K562 (cell line): ENCODE results near the gene PLXNA2. TPM values are rescaled to one million over a fixed set of nuclear protein-coding genes. Genes with fewer than 3 reads are reported as not detected.

ENCODE experiments used
- ATAC-seq: fragments of 200-7000 bp; cut with Tn5 transposase; 3 replicates; pipeline ENCODE4 v1.9.1; 2020; ENCODE audit warnings: moderate library complexity
- BruUV-seq: library from RNA; stranded (reverse); fragments of 400-500 nt; replicated peaks from 2 replicates; lab custom pipeline; 2021; lab: Mats Ljungman, UMichigan
- CTCF ChIA-PET: fragments of 300-600 bp; formaldehyde crosslinking; extraction: SDS; loops from one replicate; lab custom pipeline; 2021; ENCODE audit warnings: low intra/inter-chr PET ratio; lab: Yijun Ruan, JAX
- POLR2A ChIA-PET: fragments of 300-600, 350-650 bp; sonication (Branson Sonifier 250); formaldehyde crosslinking; extraction: SDS; loops from one replicate; lab custom pipeline; 2021; ENCODE audit warnings: antibody characterized with exemption, inconsistent platforms; lab: Yijun Ruan, JAX
- DNase-seq, 4 experiments: peaks; one replicate each; pipeline versions ENCODE4 v3.0.0 to v3.0.0-alpha.2; 2011 to 2018; ENCODE audit warnings: low spot score in 3 of 4, mixed read lengths in 3 of 4; ENCODE audit errors: extremely low read depth in 1 of 4
- FAIRE-seq: peaks from 2 replicates; lab custom pipeline; 2011; peaks lifted over from hg19 to GRCh38; lab: Jason Lieb, UNC
- H2AFZ ChIP-seq: 2 replicates; pipeline ENCODE4 v1.6.0; 2011; ENCODE audit warnings: low read depth, low read length, control low read depth, inconsistent platforms
- H3K27ac ChIP-seq: fragments of 200-600 bp; 3 replicates; pipeline ENCODE4 v1.8.0; 2011; ENCODE audit warnings: low read depth, mild to moderate bottlenecking, control low read depth, inconsistent platforms, low read length, moderate library complexity, mixed read lengths; ENCODE audit errors: extremely low read depth
- H3K27me3 ChIP-seq, 2 experiments: fragments of 300-600 bp in 1 of 2; 2 replicates in 1 of 2; 3 replicates in 1 of 2; pipeline versions ENCODE4 v1.6.0 to v1.8.0; 2011; ENCODE audit warnings: inconsistent platforms in 2 of 2, low read length in 2 of 2, mild to moderate bottlenecking in 1 of 2, mixed read lengths in 1 of 2, moderate library complexity in 1 of 2; ENCODE audit not compliant: control insufficient read depth in 2 of 2, insufficient read depth in 2 of 2
- H3K36me3 ChIP-seq: fragments of 300-600 bp; 3 replicates; pipeline ENCODE4 v1.8.0; 2011; ENCODE audit warnings: mild to moderate bottlenecking, low read length, inconsistent platforms; ENCODE audit not compliant: control insufficient read depth, insufficient read depth
- H3K4me1 ChIP-seq, 2 experiments: fragments of 200-600 bp in 1 of 2; replicated peaks in 1 of 2; 2 replicates in 1 of 2; 3 replicates in 1 of 2; pipeline versions ENCODE4 v1.5.1 to v1.8.0; 2011; ENCODE audit warnings: inconsistent platforms in 2 of 2, low read length in 2 of 2, mild to moderate bottlenecking in 1 of 2, mixed read lengths in 1 of 2, moderate library complexity in 1 of 2; ENCODE audit not compliant: control insufficient read depth in 2 of 2, insufficient read depth in 2 of 2
- H3K4me2 ChIP-seq: 2 replicates; pipeline ENCODE4 v1.6.1; 2011; ENCODE audit warnings: low read length, control low read depth, inconsistent platforms, mixed read lengths; ENCODE audit not compliant: insufficient read depth
- H3K4me3 ChIP-seq: fragments of 200-600 bp; sonication (generic), shearing (Covaris generic); 2 replicates; pipeline ENCODE4 v1.5.1; 2016; ENCODE audit warnings: control low read depth, inconsistent platforms
- H3K79me2 ChIP-seq: fragments of 200-600 bp; 3 replicates; pipeline ENCODE4 v1.8.0; 2011; ENCODE audit warnings: low read length, inconsistent platforms; ENCODE audit not compliant: control insufficient read depth, insufficient read depth
- H3K9ac ChIP-seq, 2 experiments: 2 replicates each; pipeline versions ENCODE4 v1.6.0 to v1.6.1; 2011; ENCODE audit warnings: low read depth in 2 of 2, low read length in 2 of 2, control low read depth in 1 of 2, inconsistent platforms in 1 of 2, mild to moderate bottlenecking in 1 of 2, mixed read lengths in 1 of 2; ENCODE audit not compliant: insufficient read depth in 1 of 2
- H3K9me1 ChIP-seq: one replicate; pipeline ENCODE4 v1.6.0; 2011; ENCODE audit warnings: inconsistent platforms, mild to moderate bottlenecking, low read length, moderate library complexity; ENCODE audit not compliant: control insufficient read depth, insufficient read depth
- H3K9me3 ChIP-seq: replicated peaks from 2 replicates; pipeline ENCODE4 v1.5.1; 2011; ENCODE audit warnings: low read depth, low read length, inconsistent platforms; ENCODE audit not compliant: control insufficient read depth, insufficient read depth
- H4K20me1 ChIP-seq: replicated peaks from 2 replicates; pipeline ENCODE4 v1.6.1; 2011; ENCODE audit warnings: low read length, inconsistent platforms, mixed read lengths; ENCODE audit not compliant: control insufficient read depth, insufficient read depth
- ASH1L ChIP-seq: fragments of 450-650 bp; IDR thresholded peaks from 2 replicates; pipeline ENCODE4 v1.6.1; 2018; ENCODE audit warnings: borderline replicate concordance, mild to moderate bottlenecking, low read depth; ENCODE audit not compliant: partially characterized antibody
- CEBPG ChIP-seq, 3 experiments: fragments of 200-800 bp in 1 of 3; sonication (Bioruptor generic) in 1 of 3; sonication (generic) in 1 of 3; formaldehyde crosslinking in 1 of 3; IDR thresholded peaks in 2 of 3; conservative IDR thresholded peaks in 1 of 3; 2 replicates each; pipeline versions ENCODE4 v1.6.1 to v1.8.0; 2016 to 2022; ENCODE audit warnings: missing compliant biosample characterization in 2 of 3, missing genetic modification characterization in 2 of 3, mild to moderate bottlenecking in 1 of 3, missing genetic modification reagents in 1 of 3
- CHD2 ChIP-seq: IDR thresholded peaks from 2 replicates; pipeline ENCODE4 v1.6.1; 2011; ENCODE audit warnings: low read depth, low read length
- ETV6 ChIP-seq, 3 experiments: fragments of 150-350 bp in 1 of 3; sonication (generic) in 1 of 3; formaldehyde crosslinking in 1 of 3; IDR thresholded peaks; 2 replicates each; pipeline versions ENCODE4 v1.6.1 to v1.8.0; 2014 to 2022; ENCODE audit warnings: borderline replicate concordance in 2 of 3, low read depth in 2 of 3, antibody characterized with exemption in 1 of 3, low read length in 1 of 3, mild to moderate bottlenecking in 1 of 3, missing genetic modification reagents in 1 of 3
- GTF2E2 ChIP-seq: fragments of 200-800 bp; sonication (Bioruptor generic); IDR thresholded peaks from 2 replicates; pipeline ENCODE4 v1.6.1; 2016; ENCODE audit warnings: missing genetic modification characterization, missing compliant biosample characterization
- HDAC6 ChIP-seq: IDR thresholded peaks from 2 replicates; pipeline ENCODE4 v1.6.1; 2012; ENCODE audit warnings: low read depth, mild to moderate bottlenecking, control low read depth, inconsistent platforms, low read length, moderate library complexity
- IRF2 ChIP-seq: sonication (generic); formaldehyde crosslinking; IDR thresholded peaks from 2 replicates; pipeline ENCODE4 v1.8.1; 2022; ENCODE audit warnings: mild to moderate bottlenecking, missing genetic modification reagents
- NBN ChIP-seq: fragments of 450-650 bp; IDR thresholded peaks from 2 replicates; pipeline ENCODE4 v1.6.1; 2016; ENCODE audit warnings: low read depth, mild to moderate bottlenecking
- NCOA6 ChIP-seq: fragments of 450-650 bp; IDR thresholded peaks from 2 replicates; pipeline ENCODE4 v1.6.1; 2017; ENCODE audit warnings: mild to moderate bottlenecking
- PHB ChIP-seq: fragments of 250-450 bp; sonication (Bioruptor Pico); IDR thresholded peaks from 2 replicates; pipeline ENCODE4 v1.5.0; 2021
- PKNOX1 ChIP-seq: fragments of 450-650 bp; IDR thresholded peaks from 2 replicates; pipeline ENCODE4 v1.6.1; 2016
- PTRF ChIP-seq: fragments of 450-650 bp; IDR thresholded peaks from 2 replicates; pipeline ENCODE4 v1.6.1; 2016; ENCODE audit warnings: mild to moderate bottlenecking, missing genetic modification characterization, missing compliant biosample characterization
- SRSF3 ChIP-seq: fragments of 200-400 bp; formaldehyde crosslinking; IDR thresholded peaks from 2 replicates; pipeline ENCODE4 v1.6.1; 2016; ENCODE audit warnings: mild to moderate bottlenecking, low read length, moderate library complexity; ENCODE audit not compliant: insufficient read depth
- TCF15 ChIP-seq: fragments of 250-450 bp; sonication (Bioruptor Pico); IDR thresholded peaks from 2 replicates; pipeline ENCODE4 v1.8.0; 2022; ENCODE audit warnings: moderate library complexity, mild to moderate bottlenecking, inconsistent platforms
- ZNF778 ChIP-seq: fragments of 450-650 bp; formaldehyde crosslinking; IDR thresholded peaks from 2 replicates; pipeline ENCODE4 v1.4.0; 2020; ENCODE audit warnings: mild to moderate bottlenecking, moderate library complexity
- ZNF830 ChIP-seq: fragments of 250-450 bp; sonication (Bioruptor Pico); IDR thresholded peaks from 2 replicates; pipeline ENCODE4 v1.5.0; 2021; ENCODE audit warnings: mild to moderate bottlenecking
- WGBS: fragments of 100-300 bp; shearing (Covaris generic); methylation state at CpG from one replicate; pipeline ENCODE4 v1.1.6; 2016; ENCODE audit warnings: low coverage, mixed read lengths; ENCODE audit not compliant: insufficient coverage; ENCODE audit errors: missing lambda C conversion rate; 5-methylcytosine and 5-hydroxymethylcytosine counted together
- in situ Hi-C: fragments of 300-500 bp; cut with MboI; formaldehyde crosslinking; loops from 4 replicates; pipeline ENCODE4 v1.15.0; 2018; ENCODE audit warnings: inconsistent platforms, mixed read lengths
- intact Hi-C: fragments of 100-400 bp; cut with micrococcal nuclease; formaldehyde crosslinking; loops from 2 replicates; pipeline ENCODE4 v1.14.2; 2022
- polyA plus RNA-seq, 8 experiments: library from polyadenylated mRNA; depleted of rRNA in 4 of 8; stranded (reverse) in 5 of 8; unstranded in 3 of 8; fragments of >200 nt; fragmentation: Nextera tagmentation in 2 of 8; fragmentation: Illumina TruSeq in 1 of 8; extraction: Ambion mirVana in 2 of 8; extraction: Trizol in 1 of 8; gene quantifications; 2 replicates each; pipeline versions ENCODE4 v1.2.1 to v1.2.3, GENCODE V29; 2011 to 2014; ENCODE audit warnings: inconsistent platforms in 1 of 8, missing spikeins in 1 of 8
- total RNA-seq, 7 experiments: library from RNA; depleted of rRNA in 6 of 7; stranded (reverse); fragments of >200 nt in 6 of 7; fragmentation: Illumina TruSeq in 2 of 7; extraction: Trizol in 2 of 7; gene quantifications; 2 replicates each; pipeline versions ENCODE4 v1.2.1 to v1.2.3, GENCODE V29; 2011 to 2021; ENCODE audit warnings: low replicate concordance in 1 of 7
- TF ChIP-seq, protein P1 (sequence below): fragments of 250-450 bp; sonication (Bioruptor Pico); IDR thresholded peaks from 2 replicates; pipeline ENCODE4 v1.4.0; 2020; ENCODE audit warnings: mild to moderate bottlenecking, moderate library complexity

Gene PLXNA2
- total and polyA plus RNA-seq, 9 of the 15 experiments (the other 6 are each of a cell fraction or from before 2014, with no cell fraction given): 0.01 to 1.3 (median 0.32) TPM

DNA sequence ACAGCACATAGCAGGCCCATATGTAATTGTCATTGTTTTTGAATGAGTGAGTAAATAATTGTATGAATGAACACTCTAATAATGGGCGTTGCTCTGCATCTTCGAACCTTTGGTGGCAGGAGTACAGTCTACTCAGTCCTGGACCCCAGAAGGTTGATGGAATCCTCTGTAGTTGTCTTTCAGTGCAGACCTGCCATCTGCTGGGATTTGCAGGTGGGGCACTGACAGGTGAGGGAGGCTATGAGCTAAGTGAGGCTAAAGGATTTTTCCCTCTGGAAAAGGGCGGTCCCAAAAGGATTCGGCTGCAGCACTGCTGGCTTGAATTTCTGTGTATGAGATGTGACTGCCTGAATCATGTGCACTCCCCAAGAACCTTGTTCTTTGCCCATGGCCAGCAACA is 53.4 kb downstream of the PLXNA2 start:
- DNase-seq: no peak
- 65% methylated on average over 4 of the region's 4 CpGs for WGBS
- Histone ChIP-seq H3K4me3 (no peak overlapping the region), H4K20me1 (no peaks in the 10 kb centered on the region), H3K79me2 (no peaks in the 10 kb centered on the region), H3K9ac (no peak overlapping the region), H3K36me3 (no peaks in the 10 kb centered on the region), H3K9me1 (no peaks in the 10 kb centered on the region), H3K4me1 (peaks cover 11 to 15% of the 10 kb centered on the region in 2 experiments)
- intact Hi-C loops (no loop called here), in situ Hi-C loops (no loop called here)
- ChIA-PET CTCF (no interaction called here), POLR2A (interaction anchor here (0.6 kb wide), 1 partner anchor 12 kb away, joined by 3 read pairs; no protein-coding TSS in a partner anchor)
- ATAC-seq: no peak
- no peak for FAIRE-seq
- BruUV-seq: no TSS peak
- TF ChIP-seq PHB (CRISPR knock-in tag) (no peak), TCF15 (CRISPR knock-in tag) (no peak), NBN (no peak), ETV6 (IDR thresholded peaks at IDR 0.05; ENCODE audit: borderline replicate concordance in 1 of 2, low read depth in 2 of 2, low read length in 1 of 2) (no peak), ETV6 (CRISPR knock-in tag; IDR thresholded peaks at IDR 0.05; ENCODE audit: borderline replicate concordance) (no peak), CEBPG (CRISPR knock-in tag; IDR thresholded peaks at IDR 0.05) (no peak), CEBPG (tag; conservative IDR thresholded peaks at IDR 0.05 in 1 of 2, IDR thresholded peaks at IDR 0.05 in 1 of 2) (no peak), ZNF778 (CRISPR knock-in tag) (no peak), ZNF830 (no peak), CHD2 (no peak), PKNOX1 (no peak), NCOA6 (no peak), HDAC6 (no peak), ASH1L (no peak), PTRF (tag) (no peak), GTF2E2 (no peak), SRSF3 (no peak), IRF2 (CRISPR knock-in tag) (no peak)
- TF ChIP-seq, protein P1, sequence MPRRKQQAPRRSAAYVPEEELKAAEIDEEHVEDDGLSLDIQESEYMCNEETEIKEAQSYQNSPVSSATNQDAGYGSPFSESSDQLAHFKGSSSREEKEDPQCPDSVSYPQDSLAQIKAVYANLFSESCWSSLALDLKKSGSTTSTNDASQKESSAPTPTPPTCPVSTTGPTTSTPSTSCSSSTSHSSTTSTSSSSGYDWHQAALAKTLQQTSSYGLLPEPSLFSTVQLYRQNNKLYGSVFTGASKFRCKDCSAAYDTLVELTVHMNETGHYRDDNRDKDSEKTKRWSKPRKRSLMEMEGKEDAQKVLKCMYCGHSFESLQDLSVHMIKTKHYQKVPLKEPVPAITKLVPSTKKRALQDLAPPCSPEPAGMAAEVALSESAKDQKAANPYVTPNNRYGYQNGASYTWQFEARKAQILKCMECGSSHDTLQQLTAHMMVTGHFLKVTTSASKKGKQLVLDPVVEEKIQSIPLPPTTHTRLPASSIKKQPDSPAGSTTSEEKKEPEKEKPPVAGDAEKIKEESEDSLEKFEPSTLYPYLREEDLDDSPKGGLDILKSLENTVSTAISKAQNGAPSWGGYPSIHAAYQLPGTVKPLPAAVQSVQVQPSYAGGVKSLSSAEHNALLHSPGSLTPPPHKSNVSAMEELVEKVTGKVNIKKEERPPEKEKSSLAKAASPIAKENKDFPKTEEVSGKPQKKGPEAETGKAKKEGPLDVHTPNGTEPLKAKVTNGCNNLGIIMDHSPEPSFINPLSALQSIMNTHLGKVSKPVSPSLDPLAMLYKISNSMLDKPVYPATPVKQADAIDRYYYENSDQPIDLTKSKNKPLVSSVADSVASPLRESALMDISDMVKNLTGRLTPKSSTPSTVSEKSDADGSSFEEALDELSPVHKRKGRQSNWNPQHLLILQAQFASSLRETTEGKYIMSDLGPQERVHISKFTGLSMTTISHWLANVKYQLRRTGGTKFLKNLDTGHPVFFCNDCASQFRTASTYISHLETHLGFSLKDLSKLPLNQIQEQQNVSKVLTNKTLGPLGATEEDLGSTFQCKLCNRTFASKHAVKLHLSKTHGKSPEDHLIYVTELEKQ (CRISPR knock-in tag): no peak
- TF ChIP-seq, all 486 proteins: peak for 0
- Histone ChIP-seq H3K4me2 (no peak overlapping the region), H2AFZ (no peak overlapping the region), H3K27me3 (peaks cover 3 to 9% of the 10 kb centered on the region in 2 experiments; a peak in 2 of 5 replicates), H3K27ac (no peak overlapping the region), H3K9me3 (no peaks in the 10 kb centered on the region)
